AG10803 (cell line): ENCODE results near the gene ATOSB.

Experiments used
- DNase-seq: peaks from one replicate; pipeline ENCODE4 v3.0.0; 2010; ENCODE audit warnings: low read depth
- H3K4me3 ChIP-seq: 2 replicates; pipeline ENCODE4 v1.5.1; 2011; ENCODE audit warnings: mild to moderate bottlenecking, low read length, control low read depth
- CTCF ChIP-seq: conservative IDR thresholded peaks from 2 replicates; pipeline ENCODE4 v1.5.1; 2011; ENCODE audit warnings: mild to moderate bottlenecking, low read length, control low read depth, inconsistent platforms

ATOSB gene

GRCh38 chr9:35106343-35106730, 9.3 kb downstream of the ATOSB start:
- no peak for DNase-seq

DNA sequence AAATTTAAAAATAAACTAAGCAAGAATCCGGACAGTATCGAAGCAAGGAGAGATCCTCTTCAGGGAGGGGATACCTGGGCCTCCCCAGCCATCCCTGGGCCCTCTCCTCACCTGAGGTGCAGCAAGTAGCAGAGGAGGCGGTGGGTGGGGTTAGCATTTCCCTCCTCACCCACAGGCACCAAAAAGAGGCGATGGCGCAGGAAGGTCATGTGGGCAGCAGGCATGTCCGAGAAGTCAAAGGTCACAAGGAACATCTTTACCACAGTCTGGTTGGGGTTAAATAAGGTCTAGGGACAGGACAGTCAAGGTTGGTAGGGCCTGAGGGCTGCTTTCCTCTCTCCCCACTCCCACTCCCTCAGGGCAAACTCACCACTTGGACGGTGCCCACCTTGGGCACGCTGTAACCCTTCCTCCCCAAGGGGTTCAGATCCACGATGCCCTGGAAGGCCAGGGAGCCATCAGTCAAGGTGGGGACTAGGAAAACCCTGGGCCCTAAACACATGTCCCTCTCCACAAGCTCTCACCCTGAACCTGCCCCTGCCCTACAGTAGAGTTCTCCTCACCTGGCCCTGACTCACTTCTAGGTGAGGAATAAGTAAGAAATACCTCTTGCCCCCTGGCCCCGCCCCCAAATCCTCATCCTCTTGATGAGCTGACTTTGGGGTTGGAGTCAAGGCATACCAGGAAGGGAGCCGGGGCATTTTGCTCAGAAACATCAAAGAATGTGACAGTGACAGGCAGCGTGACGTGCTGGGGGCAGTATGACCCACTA, 9.9 kb downstream of the ATOSB start:
- no peak overlapping the region for H3K4me3 ChIP-seq
- DNase-seq, result no peak
- TF ChIP-seq CTCF, result no peak

More at GRCh38 chr9:35106343-35106730, 9.3 kb downstream of the ATOSB start:
- no peak overlapping the region for H3K4me3 ChIP-seq
- TF ChIP-seq CTCF, result no peak

DNA sequence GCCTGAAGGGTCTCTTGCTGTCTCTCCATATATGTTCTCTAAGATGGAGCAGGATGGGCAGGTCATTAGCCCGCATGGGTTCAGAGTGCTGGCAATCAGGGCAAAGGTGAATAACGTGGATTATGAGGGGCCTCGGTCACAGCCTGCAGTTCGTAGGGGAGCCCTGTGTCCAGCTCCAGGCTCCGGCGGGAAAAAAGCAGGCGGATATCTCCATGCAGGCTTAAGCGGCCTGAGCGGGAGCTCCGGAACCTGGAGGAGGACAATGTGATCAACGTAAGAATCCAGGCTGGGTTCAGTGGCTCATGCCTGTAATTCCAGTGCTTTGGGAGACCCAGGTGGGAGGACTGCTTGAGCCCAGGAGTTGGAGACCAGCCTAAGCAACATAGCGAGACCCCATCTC, 10.5 kb downstream of the ATOSB start:
- no peak overlapping the region for H3K4me3 ChIP-seq
- DNase-seq, result no peak
- no peak for TF ChIP-seq CTCF

DNA sequence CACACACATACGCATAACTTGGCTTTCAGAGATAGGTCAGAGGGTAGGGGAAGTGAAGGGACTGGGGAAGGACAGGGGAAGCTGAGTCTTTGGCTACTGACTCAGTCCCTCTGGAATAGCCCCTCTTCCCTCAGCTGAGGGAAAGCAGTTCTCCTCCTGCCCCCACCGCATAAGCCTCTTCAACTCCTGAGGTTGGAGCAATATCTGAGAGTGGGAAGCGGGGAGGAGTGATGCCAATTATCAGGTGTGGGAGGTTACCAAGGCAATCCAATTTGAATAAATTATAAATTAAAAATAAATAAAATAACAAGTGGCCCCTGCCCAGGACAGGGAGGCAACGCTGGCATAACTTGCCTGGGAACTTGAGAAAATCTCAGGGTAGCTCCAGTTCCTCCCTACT, 11.1 kb downstream of the ATOSB start:
- no peak for TF ChIP-seq CTCF
- no peak overlapping the region for H3K4me3 ChIP-seq
- DNase-seq, result no peak

DNA sequence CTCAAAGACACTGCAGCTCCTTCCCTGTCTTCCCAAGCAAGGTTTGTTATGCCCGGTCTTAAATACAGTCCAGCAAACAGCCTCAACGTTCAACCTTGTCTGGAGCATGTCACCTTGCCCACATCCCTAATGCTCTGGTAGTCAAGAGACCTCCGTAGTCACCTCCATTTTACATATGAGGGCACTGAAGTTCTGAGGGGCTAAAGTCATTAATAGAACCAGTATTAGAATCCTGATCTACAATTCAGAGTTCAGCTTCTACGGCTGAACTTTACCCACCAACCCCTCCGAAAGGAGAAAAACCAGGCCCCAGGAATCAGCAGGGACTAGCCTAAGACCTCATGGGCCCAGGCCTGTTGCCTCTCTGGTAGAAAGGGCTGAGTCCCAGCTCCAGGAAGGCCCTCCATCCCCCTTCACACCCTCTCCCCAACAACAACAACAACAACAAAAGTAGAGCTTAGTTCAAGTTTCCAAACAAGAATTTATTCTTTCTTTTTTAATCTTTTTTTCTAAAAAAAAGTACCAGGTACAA, 11.9 kb downstream of the ATOSB start:
- peak overlapping the region; percentile 92 for H3K4me3 ChIP-seq
- no peak for DNase-seq
- TF ChIP-seq CTCF, result no peak

DNA sequence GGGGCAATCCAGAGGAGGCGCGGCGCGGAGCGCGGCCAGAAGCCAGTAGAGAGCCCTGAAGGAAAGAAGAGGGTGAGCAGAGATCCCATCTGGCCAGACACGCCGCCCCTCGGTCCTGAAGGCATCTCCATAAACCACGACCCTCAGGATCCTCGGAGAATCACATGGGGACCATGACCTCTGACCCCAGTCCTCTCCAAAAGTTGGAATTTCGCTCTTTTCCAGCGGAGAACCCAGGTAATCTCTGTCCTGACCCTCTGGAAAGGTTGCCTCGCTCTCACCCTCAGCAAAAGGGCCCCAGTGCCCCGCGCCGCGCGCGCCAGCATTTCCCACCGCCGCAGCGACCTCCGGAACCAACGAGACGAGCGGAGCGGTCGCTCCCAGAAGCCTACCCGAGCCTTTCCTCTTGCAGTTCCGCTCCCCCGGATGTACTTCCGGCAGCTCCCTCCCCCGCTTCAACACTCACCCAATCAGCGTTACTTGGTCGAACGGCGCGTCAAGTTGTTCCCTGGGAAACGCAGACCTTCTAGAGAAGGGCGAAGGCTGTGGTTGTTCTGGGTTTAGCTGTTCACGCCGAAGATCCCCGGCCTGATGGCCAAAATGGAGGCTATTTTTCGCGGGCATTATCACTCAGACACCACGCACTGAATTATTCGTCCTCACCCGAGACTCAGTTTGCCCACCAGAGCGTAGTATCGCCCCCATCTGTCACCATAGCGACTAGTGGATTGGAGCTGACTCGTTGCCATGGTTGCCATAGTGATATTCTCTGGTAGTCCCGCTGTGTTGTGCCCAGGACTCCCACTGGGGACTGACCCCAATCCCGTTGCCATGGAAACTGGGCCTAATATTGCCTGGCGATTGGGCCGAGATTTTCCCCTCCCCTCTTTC, 12.6 kb downstream of the ATOSB start, which contains the start of gene STOML2:
Gene STOML2, minus strand, starts transcription at position 363 of the 891 bp plus-strand sequence. Its CDS starts 37 bp downstream, at position 326.
- peak within 1 kb of the TSS; percentile 92 for H3K4me3 ChIP-seq
- no peak for TF ChIP-seq CTCF
- DNase-seq, result peak; percentile 97

DNA sequence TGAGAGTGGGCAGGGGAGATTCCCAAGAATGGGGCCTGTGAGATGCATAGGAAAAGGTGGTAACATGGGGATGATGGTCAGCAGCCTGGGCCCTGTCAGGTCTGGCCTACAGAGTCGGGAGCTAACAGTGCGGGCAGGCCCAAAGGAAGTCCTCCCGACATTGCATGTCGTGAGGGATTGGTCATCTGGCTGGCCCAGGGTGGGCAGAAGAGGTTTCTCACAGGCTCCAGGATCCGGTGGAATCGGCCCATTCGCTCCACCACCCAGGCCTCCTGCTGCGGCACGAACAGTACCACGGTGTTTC, 13.2 kb downstream of the ATOSB start:
- peak overlapping the region; percentile 92 for H3K4me3 ChIP-seq
- TF ChIP-seq CTCF, result no peak
- DNase-seq, result peak; percentile 28
